Measurements from ENCODE around the gene PPP1R3A.

DNA sequence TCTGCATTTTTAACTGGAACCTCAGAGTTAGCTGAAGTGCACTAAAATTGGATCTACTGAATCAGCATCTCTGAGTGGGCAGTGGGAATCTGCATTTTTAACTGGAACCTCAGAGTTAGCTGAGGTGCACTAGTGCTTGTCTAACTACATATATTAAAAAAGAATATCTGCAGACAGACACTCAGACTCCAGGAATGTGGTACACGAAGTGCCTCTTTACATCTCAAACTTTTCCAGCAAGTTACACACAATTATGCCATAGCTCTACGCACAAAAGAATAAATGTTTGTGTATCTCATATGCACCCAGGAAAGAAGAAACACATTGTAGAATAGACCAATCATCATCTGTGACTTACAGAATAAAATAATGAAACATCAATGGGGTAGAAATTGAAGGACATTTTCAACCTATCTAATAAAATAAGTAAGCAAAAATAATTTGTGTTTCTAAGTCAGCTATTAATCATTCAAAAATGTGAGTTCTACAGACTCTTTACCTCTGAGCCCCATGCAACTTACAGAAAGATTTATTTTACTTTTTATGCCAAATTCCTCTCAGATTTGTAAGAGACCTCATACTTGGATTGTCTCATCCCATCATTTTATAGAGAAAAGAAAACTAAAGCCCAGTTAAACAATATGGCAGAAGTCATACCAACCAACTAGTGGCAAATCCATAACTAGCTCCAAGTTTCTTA is 28.3 kb downstream of the PPP1R3A start:
- TF ChIP-seq POLR2A (IDR thresholded peaks at IDR 0.05), result no peak
- TF ChIP-seq, protein P1, sequence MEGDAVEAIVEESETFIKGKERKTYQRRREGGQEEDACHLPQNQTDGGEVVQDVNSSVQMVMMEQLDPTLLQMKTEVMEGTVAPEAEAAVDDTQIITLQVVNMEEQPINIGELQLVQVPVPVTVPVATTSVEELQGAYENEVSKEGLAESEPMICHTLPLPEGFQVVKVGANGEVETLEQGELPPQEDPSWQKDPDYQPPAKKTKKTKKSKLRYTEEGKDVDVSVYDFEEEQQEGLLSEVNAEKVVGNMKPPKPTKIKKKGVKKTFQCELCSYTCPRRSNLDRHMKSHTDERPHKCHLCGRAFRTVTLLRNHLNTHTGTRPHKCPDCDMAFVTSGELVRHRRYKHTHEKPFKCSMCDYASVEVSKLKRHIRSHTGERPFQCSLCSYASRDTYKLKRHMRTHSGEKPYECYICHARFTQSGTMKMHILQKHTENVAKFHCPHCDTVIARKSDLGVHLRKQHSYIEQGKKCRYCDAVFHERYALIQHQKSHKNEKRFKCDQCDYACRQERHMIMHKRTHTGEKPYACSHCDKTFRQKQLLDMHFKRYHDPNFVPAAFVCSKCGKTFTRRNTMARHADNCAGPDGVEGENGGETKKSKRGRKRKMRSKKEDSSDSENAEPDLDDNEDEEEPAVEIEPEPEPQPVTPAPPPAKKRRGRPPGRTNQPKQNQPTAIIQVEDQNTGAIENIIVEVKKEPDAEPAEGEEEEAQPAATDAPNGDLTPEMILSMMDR (IDR thresholded peaks at IDR 0.05), result no peak
- TF ChIP-seq POLR2AphosphoS5 (IDR thresholded peaks at IDR 0.05), result no peak
